ENCODE measurements around the gene SSTR5. TPM values are rescaled to one million over a fixed set of nuclear protein-coding genes. Genes with fewer than 3 reads are reported as not detected.
A peak's percentile ranks its signal among the peaks of the same experiment; 100 is the strongest.
"Not testable (repeated sequence)": the region's sequence is repeated elsewhere in the genome, so short reads cannot be mapped to it uniquely, and the experiment has no call there.

Gene SSTR5
- total and polyA plus RNA-seq, 4 donors = 0.23 TPM; not detected in 3

DNA sequence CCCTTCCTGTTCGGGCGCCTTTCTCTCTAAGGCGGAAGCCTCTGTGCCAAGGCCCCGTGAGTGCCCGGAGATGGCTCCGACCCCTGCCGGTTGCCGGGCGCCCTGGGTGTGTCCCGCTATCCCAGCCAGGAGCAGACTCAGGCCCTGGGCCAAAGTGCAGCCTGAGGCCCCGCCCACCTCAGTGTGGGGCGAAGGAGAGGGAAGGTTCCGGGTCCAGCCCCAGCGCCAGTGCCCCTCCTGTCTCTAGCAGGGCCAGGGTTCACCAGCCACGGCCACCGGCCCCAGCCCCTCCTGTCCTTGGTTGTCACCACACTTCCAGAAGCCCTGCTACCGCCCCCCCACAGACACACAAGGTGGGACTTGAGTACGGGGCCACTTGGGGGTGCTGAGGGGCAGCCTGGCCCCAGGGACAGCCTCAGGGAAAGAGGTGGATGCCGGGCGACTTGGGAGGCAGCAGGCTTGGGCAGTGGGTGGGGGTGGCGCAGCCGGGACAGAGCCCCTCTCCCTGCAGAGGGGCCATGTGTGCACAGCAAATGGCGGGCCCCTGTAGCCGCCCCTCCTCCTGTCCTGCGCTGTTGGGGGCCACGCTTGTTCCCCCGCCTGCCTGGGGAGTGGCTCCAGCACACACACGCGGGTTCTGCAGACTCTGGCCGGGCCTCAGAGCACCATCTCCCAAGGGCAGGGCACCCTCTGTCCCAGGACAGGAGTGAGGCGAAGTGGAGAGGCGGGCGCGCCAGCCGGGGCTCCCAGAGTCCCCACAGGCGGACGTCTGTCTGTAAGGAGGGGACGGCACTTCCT is 17.5 kb downstream of the SSTR5 start:
- 26 to 33% methylated on average over 31 to 38 of the region's 38 CpGs for WGBS, 2 donors
- Histone ChIP-seq H3K9ac (ENCODE audit: insufficient read depth in 1 of 2, low read length in 2 of 2) (no peak overlapping the region), H3K27ac (ENCODE audit: low read depth in 1 of 2, low read length in 1 of 2) (peak overlapping the region in 1 of 2 donors; percentile 38), H3K36me3 (ENCODE audit: control insufficient read depth in 4 of 4, insufficient read depth in 4 of 4, low read length in 4 of 4) (no peaks in the 10 kb centered on the region), H3K4me1 (ENCODE audit: control insufficient read depth in 5 of 5, insufficient read depth in 5 of 5, low read length in 5 of 5) (peaks cover 0 to 19% (median 11%) of the 10 kb centered on the region in 5 donors), H3K9me3 (ENCODE audit: control insufficient read depth in 4 of 4, insufficient read depth in 3 of 4, low read length in 3 of 4) (peaks cover 0 to 12% (median 1%) of the 10 kb centered on the region in 4 donors), H3K4me3 (no peak overlapping the region), H3K27me3 (ENCODE audit: control insufficient read depth in 3 of 3, insufficient read depth in 3 of 3, low read length in 2 of 3) (peaks cover 0 to 8% (median 3%) of the 10 kb centered on the region in 3 donors)
- TF ChIP-seq, protein P1, sequence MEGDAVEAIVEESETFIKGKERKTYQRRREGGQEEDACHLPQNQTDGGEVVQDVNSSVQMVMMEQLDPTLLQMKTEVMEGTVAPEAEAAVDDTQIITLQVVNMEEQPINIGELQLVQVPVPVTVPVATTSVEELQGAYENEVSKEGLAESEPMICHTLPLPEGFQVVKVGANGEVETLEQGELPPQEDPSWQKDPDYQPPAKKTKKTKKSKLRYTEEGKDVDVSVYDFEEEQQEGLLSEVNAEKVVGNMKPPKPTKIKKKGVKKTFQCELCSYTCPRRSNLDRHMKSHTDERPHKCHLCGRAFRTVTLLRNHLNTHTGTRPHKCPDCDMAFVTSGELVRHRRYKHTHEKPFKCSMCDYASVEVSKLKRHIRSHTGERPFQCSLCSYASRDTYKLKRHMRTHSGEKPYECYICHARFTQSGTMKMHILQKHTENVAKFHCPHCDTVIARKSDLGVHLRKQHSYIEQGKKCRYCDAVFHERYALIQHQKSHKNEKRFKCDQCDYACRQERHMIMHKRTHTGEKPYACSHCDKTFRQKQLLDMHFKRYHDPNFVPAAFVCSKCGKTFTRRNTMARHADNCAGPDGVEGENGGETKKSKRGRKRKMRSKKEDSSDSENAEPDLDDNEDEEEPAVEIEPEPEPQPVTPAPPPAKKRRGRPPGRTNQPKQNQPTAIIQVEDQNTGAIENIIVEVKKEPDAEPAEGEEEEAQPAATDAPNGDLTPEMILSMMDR (IDR thresholded peaks at IDR 0.05; ENCODE audit: control extremely low read depth, extremely low read depth) = no peak
- ATAC-seq (ENCODE audit: insufficient read depth, low FRiP score) (no peak), DNase-seq (peak; percentile 23 to 58 (median 26))

DNA sequence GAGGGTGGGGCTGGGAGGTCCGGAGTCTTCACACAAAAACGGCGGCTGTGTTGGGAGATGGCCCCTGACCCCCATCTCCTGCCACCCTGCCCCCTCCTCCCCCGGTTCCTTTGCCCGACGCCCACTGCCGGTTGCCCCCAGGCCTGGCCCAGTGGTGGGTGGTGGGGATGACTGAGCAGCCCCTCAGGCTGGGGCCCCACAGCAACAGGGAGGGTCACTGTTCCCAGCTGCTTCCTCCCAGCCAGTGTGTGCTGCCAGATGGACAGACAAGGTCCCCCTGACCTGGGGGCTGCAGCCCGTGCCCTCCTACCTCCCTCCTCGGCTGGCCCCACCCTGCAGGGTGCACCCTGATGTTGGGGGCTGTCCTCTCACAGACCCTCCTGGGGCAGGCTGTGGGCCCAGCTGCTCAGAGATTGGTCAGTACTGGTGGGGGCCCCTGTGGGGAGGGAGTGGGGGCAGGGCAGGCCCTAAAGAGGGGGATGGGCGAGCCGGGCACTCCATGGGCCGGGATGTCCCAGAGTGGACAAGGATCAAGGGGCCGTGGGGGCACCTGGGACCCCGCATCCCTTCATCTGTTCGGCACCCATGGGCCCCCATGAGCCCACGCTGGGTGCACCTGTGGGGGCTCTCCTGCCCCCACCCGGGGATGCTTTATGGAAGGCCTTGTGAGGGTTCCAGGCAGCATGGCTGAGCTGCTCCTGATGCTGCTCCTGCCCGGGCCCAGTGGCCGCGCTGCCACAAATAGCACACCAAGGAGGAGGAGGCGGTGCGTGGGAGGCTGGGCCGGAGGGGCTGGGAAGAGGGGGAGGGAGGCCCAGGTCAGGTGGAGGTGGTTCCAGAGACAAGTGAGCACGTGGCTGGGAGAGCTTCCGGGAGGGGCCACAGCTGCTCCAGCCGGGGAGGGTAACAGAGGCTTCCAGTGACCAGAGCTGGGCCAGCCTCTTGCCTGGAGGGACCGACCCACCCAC is 18.4 kb downstream of the SSTR5 start:
- peaks cover 0 to 19% (median 11%) of the 10 kb centered on the region in 5 donors for H3K4me1 ChIP-seq (ENCODE audit: control insufficient read depth in 5 of 5, insufficient read depth in 5 of 5, low read length in 5 of 5)
- peaks cover 0 to 8% (median 3%) of the 10 kb centered on the region in 3 donors for H3K27me3 ChIP-seq (ENCODE audit: control insufficient read depth in 3 of 3, insufficient read depth in 3 of 3, low read length in 2 of 3)
- TF ChIP-seq, protein P1 (IDR thresholded peaks at IDR 0.05; ENCODE audit: control extremely low read depth, extremely low read depth) = no peak
- ATAC-seq (ENCODE audit: insufficient read depth, low FRiP score) (no peak), DNase-seq (no peak)
- no peak overlapping the region for H3K4me3 ChIP-seq
- H3K27ac ChIP-seq (ENCODE audit: low read depth in 1 of 2, low read length in 1 of 2) = no peak overlapping the region
- H3K9me3 ChIP-seq (ENCODE audit: control insufficient read depth in 4 of 4, insufficient read depth in 3 of 4, low read length in 3 of 4) = peaks cover 0 to 6% (median 0%) of the 10 kb centered on the region in 4 donors
- WGBS, 2 donors = 32 to 52% methylated on average over 18 to 27 of the region's 27 CpGs
- H3K9ac ChIP-seq (ENCODE audit: insufficient read depth in 1 of 2, low read length in 2 of 2) = no peak overlapping the region
- no peaks in the 10 kb centered on the region for H3K36me3 ChIP-seq (ENCODE audit: control insufficient read depth in 4 of 4, insufficient read depth in 4 of 4, low read length in 4 of 4)

DNA sequence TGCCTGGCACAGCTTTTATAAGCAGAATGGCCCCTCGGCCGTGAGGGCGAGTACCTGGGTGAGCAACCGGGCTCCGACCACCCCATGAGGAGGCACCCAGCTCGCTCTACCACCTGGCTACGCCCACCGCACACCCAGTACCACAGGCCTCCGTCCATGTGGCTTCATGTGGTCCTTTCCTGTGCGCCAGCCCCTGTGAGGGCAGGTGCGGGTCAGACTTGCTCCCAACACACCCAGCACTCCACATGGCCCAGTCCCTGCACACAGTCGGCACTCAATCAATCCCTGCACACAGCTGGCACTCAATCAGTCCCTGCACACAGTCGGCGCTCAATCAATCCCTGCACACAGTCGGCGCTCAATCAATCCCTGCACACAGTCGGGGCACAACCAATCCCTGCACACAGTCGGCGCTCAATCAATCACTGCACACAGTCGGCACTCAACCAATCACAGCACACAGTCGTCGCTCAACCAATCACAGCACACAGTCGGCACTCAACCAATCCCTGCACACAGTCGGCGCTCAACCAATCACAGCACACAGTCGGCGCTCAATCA is 19.5 kb downstream of the SSTR5 start:
- DNase-seq = no peak
- no peaks in the 10 kb centered on the region for H3K36me3 ChIP-seq (ENCODE audit: control insufficient read depth in 4 of 4, insufficient read depth in 4 of 4, low read length in 4 of 4)
- ATAC-seq (ENCODE audit: insufficient read depth, low FRiP score) = no peak
- peaks cover 0 to 19% (median 11%) of the 10 kb centered on the region in 5 donors for H3K4me1 ChIP-seq (ENCODE audit: control insufficient read depth in 5 of 5, insufficient read depth in 5 of 5, low read length in 5 of 5)
- TF ChIP-seq, protein P1 (IDR thresholded peaks at IDR 0.05; ENCODE audit: control extremely low read depth, extremely low read depth) = no peak
- H3K4me3 ChIP-seq = no peak overlapping the region
- peaks cover 0 to 8% (median 3%) of the 10 kb centered on the region in 3 donors for H3K27me3 ChIP-seq (ENCODE audit: control insufficient read depth in 3 of 3, insufficient read depth in 3 of 3, low read length in 2 of 3)
- H3K27ac ChIP-seq (ENCODE audit: low read depth in 1 of 2, low read length in 1 of 2) = no peak overlapping the region
- no peaks in the 10 kb centered on the region for H3K9me3 ChIP-seq (ENCODE audit: control insufficient read depth in 4 of 4, insufficient read depth in 3 of 4, low read length in 3 of 4)
- no peak overlapping the region for H3K9ac ChIP-seq (ENCODE audit: insufficient read depth in 1 of 2, low read length in 2 of 2)
- WGBS, 2 donors = 97 to 98% methylated on average over 26 to 27 of the region's 27 CpGs

DNA sequence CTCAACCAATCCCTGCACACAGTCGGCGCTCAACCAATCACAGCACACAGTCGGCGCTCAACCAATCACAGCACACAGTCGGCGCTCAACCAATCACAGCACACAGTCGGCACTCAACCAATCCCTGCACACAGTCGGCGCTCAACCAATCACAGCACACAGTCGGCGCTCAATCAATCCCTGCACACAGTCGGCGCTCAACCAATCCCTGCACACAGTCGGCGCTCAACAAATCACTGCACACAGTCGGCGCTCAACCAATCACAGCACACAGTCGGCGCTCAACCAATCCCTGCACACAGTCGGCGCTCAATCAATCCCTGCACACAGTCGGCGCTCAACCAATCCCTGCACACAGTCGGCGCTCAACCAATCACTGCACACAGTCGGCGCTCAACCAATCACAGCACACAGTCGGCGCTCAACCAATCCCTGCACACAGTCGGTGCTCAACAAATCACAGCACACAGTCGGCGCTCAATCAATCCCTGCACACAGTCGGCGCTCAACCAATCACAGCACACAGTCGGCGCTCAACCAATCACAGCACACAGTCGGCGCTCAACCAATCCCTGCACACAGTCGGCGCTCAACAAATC is 20.2 kb downstream of the SSTR5 start:
- peaks cover 0 to 19% (median 11%) of the 10 kb centered on the region in 5 donors for H3K4me1 ChIP-seq (ENCODE audit: control insufficient read depth in 5 of 5, insufficient read depth in 5 of 5, low read length in 5 of 5)
- not testable (repeated sequence) for H3K9me3 ChIP-seq (ENCODE audit: control insufficient read depth in 4 of 4, insufficient read depth in 3 of 4, low read length in 3 of 4); H3K27ac ChIP-seq (ENCODE audit: low read depth in 1 of 2, low read length in 1 of 2); H3K36me3 ChIP-seq (ENCODE audit: control insufficient read depth in 4 of 4, insufficient read depth in 4 of 4, low read length in 4 of 4); H3K9ac ChIP-seq (ENCODE audit: insufficient read depth in 1 of 2, low read length in 2 of 2); ATAC-seq (ENCODE audit: insufficient read depth, low FRiP score); H3K4me3 ChIP-seq; DNase-seq; H3K27me3 ChIP-seq (ENCODE audit: control insufficient read depth in 3 of 3, insufficient read depth in 3 of 3, low read length in 2 of 3)
- WGBS, 2 donors = 96 to 97% methylated on average over 25 to 31 of the region's 40 CpGs

Measured in lung (tissue), 12 donors.